OCI-LY3 (cell line): ENCODE results near the gene TBX5.

Experiments used
- CTCF ChIP-seq: fragments of 200-600, 300-600 bp; sonication (generic); IDR thresholded peaks from 2 replicates; pipeline ENCODE4 v1.5.1; 2014; ENCODE audit warnings: antibody characterized with exemption, low read length, low read depth
- EZH2phosphoT487 ChIP-seq: fragments of 200-600 bp; shearing (Covaris generic); IDR thresholded peaks from 2 replicates; pipeline ENCODE4 v1.6.1; 2018; ENCODE audit warnings: antibody characterized with exemption, mixed run types, low read depth

GRCh38 chr12:114430306-114430705 lies 24.4 kb upstream of the TBX5 start:
- TF ChIP-seq CTCF: no peak
- TF ChIP-seq EZH2phosphoT487: no peak
